Measurements from ENCODE around the gene ARL2BP. TPM values are rescaled to one million over a fixed set of nuclear protein-coding genes. Genes with fewer than 3 reads are reported as not detected.

Gene ARL2BP
- total and polyA plus RNA-seq, 2 of the 13 experiments (the other 11 are each of a cell fraction or from before 2014, with no cell fraction given), result 64.3 to 67.6 TPM

DNA sequence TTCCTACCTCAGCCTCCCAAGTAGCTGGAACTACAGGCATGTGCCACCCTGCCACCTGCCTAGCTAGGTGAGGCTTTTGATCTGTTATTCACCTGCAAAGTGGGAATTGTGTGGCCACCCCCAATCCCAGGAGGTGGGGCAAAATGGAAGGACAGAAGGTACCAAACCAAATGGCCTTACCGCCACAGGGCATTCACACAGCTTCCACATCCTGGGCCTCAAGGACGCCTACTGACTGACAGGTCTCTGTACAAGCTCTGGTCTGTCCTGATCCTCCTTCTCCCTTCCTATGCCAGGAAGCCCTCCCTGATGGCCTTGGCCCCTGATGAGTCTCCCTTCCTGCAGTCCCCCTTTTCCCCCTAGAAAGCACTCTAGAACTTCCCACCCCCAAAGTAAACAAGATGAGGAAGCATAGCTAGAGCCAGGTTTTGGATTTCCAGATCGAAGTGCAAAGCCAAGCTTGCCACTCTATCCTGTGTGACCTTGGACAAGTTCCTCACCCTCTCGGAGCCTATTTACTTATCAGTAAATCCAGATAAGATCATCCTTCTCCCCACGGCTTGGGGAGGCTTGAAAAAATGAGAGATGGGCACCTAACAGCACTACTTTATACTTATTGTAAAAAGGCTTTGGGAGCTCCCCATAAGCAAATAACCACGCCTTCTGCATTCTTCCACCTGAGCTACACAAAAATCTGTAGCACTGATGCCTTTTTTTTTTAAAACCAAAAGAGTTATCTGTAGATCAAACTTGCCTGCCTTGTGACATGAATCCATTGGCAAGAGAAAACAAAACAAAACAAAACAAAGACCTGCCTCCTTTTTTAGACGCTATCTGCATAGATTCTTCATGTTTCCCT, 35.0 kb downstream of the ARL2BP start:
- peak; percentile 79 for ATAC-seq
- no TSS peak for BruUV-seq (replicated peaks)
- peak; percentile 41; the same call in 1 of the 2 replicates for TF ChIP-seq ZNF629 (CRISPR knock-in tag; conservative IDR thresholded peaks at IDR 0.05)
- TF ChIP-seq ZNF605 (CRISPR knock-in tag; IDR thresholded peaks at IDR 0.05), result peak; percentile 98
- 0 out of 2 replicates have a peak, but pooled peaks have one; percentile 32 for TF ChIP-seq FOXK2 (IDR thresholded peaks at IDR 0.05)
- peak; percentile 73; the same call in 1 of the 2 replicates for TF ChIP-seq RFXAP (CRISPR knock-in tag; IDR thresholded peaks at IDR 0.05; ENCODE audit: borderline replicate concordance)
- TF ChIP-seq NONO (IDR thresholded peaks at IDR 0.05), result no peak
- TF ChIP-seq NONO (CRISPR knock-in tag; conservative IDR thresholded peaks at IDR 0.05), result peak; percentile 95
- TF ChIP-seq, protein P1, sequence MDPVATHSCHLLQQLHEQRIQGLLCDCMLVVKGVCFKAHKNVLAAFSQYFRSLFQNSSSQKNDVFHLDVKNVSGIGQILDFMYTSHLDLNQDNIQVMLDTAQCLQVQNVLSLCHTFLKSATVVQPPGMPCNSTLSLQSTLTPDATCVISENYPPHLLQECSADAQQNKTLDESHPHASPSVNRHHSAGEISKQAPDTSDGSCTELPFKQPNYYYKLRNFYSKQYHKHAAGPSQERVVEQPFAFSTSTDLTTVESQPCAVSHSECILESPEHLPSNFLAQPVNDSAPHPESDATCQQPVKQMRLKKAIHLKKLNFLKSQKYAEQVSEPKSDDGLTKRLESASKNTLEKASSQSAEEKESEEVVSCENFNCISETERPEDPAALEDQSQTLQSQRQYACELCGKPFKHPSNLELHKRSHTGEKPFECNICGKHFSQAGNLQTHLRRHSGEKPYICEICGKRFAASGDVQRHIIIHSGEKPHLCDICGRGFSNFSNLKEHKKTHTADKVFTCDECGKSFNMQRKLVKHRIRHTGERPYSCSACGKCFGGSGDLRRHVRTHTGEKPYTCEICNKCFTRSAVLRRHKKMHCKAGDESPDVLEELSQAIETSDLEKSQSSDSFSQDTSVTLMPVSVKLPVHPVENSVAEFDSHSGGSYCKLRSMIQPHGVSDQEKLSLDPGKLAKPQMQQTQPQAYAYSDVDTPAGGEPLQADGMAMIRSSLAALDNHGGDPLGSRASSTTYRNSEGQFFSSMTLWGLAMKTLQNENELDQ (CRISPR knock-in tag; IDR thresholded peaks at IDR 0.05; ENCODE audit: borderline replicate concordance), result peak; percentile 78; the same call in 1 of the 2 replicates
- TF ChIP-seq, protein P2, sequence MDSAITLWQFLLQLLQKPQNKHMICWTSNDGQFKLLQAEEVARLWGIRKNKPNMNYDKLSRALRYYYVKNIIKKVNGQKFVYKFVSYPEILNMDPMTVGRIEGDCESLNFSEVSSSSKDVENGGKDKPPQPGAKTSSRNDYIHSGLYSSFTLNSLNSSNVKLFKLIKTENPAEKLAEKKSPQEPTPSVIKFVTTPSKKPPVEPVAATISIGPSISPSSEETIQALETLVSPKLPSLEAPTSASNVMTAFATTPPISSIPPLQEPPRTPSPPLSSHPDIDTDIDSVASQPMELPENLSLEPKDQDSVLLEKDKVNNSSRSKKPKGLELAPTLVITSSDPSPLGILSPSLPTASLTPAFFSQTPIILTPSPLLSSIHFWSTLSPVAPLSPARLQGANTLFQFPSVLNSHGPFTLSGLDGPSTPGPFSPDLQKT (CRISPR knock-in tag; IDR thresholded peaks at IDR 0.05; ENCODE audit: borderline replicate concordance), result no peak
- TF ChIP-seq KDM4B (CRISPR knock-in tag; IDR thresholded peaks at IDR 0.05), result 0 out of 2 replicates have a peak, but pooled peaks have one; percentile 74
- peak; percentile 81 for TF ChIP-seq ZFX (CRISPR knock-in tag; IDR thresholded peaks at IDR 0.05; ENCODE audit: low read depth)
- TF ChIP-seq, protein P3, sequence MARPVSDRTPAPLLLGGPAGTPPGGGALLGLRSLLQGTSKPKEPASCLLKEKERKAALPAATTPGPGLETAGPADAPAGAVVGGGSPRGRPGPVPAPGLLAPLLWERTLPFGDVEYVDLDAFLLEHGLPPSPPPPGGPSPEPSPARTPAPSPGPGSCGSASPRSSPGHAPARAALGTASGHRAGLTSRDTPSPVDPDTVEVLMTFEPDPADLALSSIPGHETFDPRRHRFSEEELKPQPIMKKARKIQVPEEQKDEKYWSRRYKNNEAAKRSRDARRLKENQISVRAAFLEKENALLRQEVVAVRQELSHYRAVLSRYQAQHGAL (CRISPR knock-in tag; IDR thresholded peaks at IDR 0.05; ENCODE audit: not compliant biosample characterization), result no peak
- TF ChIP-seq GABPA (IDR thresholded peaks at IDR 0.05; ENCODE audit: low read depth, low read length), result no peak
- peak; percentile 74 for TF ChIP-seq GABPA (CRISPR knock-in tag; IDR thresholded peaks at IDR 0.05; ENCODE audit: low read depth)
- peak; percentile 84; the same call in 1 of the 2 replicates for TF ChIP-seq MED13 (CRISPR knock-in tag; IDR thresholded peaks at IDR 0.05)
- peak; percentile 92 for TF ChIP-seq ZNF614 (CRISPR knock-in tag; IDR thresholded peaks at IDR 0.05; ENCODE audit: borderline replicate concordance)
- peak; percentile 85; the same call in 1 of the 2 replicates for TF ChIP-seq NFKBIZ (CRISPR knock-in tag; IDR thresholded peaks at IDR 0.05)
- peak; percentile 69; the same call in 1 of the 2 replicates for TF ChIP-seq RFXANK (CRISPR knock-in tag; IDR thresholded peaks at IDR 0.05)
- TF ChIP-seq, protein P4, sequence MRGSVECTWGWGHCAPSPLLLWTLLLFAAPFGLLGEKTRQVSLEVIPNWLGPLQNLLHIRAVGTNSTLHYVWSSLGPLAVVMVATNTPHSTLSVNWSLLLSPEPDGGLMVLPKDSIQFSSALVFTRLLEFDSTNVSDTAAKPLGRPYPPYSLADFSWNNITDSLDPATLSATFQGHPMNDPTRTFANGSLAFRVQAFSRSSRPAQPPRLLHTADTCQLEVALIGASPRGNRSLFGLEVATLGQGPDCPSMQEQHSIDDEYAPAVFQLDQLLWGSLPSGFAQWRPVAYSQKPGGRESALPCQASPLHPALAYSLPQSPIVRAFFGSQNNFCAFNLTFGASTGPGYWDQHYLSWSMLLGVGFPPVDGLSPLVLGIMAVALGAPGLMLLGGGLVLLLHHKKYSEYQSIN (CRISPR knock-in tag; IDR thresholded peaks at IDR 0.05; ENCODE audit: borderline replicate concordance), result no peak

More for the DNA sequence above, 35.0 kb downstream of the ARL2BP start:
- Histone ChIP-seq H3K4me2 (ENCODE audit: low read depth, low read length) (peak overlapping the region; percentile 66), H3K4me3 (replicated peaks in 1 of 3; ENCODE audit: insufficient read depth in 1 of 3, low read depth in 2 of 3, low read length in 3 of 3) (peak overlapping the region in 1 of 3 experiments; percentile 32; a peak in 2 of 6 replicates), H3K79me2 (ENCODE audit: insufficient read depth, low read length) (peaks cover 63% of the 10 kb centered on the region), H3K27ac (ENCODE audit: extremely low read length, insufficient read depth, low read length) (peak overlapping the region; percentile 75), H3K4me1 (ENCODE audit: insufficient read depth, low read length) (peaks cover 94% of the 10 kb centered on the region), H3K9me3 (ENCODE audit: low read length) (no peaks in the 10 kb centered on the region), H3K36me3 (replicated peaks in 1 of 2; ENCODE audit: control insufficient read depth in 1 of 2, insufficient read depth in 2 of 2, low read length in 2 of 2) (peaks cover 0 to 5% of the 10 kb centered on the region in 2 experiments; a peak in 1 of 5 replicates), H3K27me3 (ENCODE audit: control insufficient read depth in 1 of 2, insufficient read depth in 2 of 2, low read length in 2 of 2) (no peaks in the 10 kb centered on the region; a peak in 1 of 5 replicates), H4K20me1 (ENCODE audit: insufficient read depth, low read length) (no peaks in the 10 kb centered on the region), H3K9ac (ENCODE audit: insufficient read depth, low read depth, low read length) (peak overlapping the region; percentile 43; the same call in 1 of the 2 replicates), H2AFZ (ENCODE audit: low read length) (no peak overlapping the region)
- POLR2A ChIA-PET, result interaction anchor here (0.7 to 3.7 kb wide), 19 partner anchors 10 to 200 kb away, joined by 3 to 23 read pairs (median 6); partner anchors contain the start of genes ARL2BP, CX3CL1, PSME3IP1 and RSPRY1
- in situ Hi-C loops (cut with HindIII; ENCODE audit: extremely low pct_ligation_motif_present, low pct_unique_long_range_greater_than_20kb), result loop anchor here (5.0 kb wide), 1 partner anchor 93 kb away; the partner anchor contains the start of genes PSME3IP1 and RSPRY1
- intact Hi-C loops (cut with micrococcal nuclease; ENCODE audit: unreplicated experiment), result loop anchor here (1.0 to 5.0 kb wide), 3 partner anchors 35 to 198 kb away; partner anchors contain the start of genes ARL2BP, PSME3IP1 and RSPRY1
- CTCF ChIA-PET (ENCODE audit: low intra/inter-chr PET ratio, low total read pairs), result interaction anchor here (0.6 kb wide), 1 partner anchor 25 kb away, joined by 3 read pairs; no protein-coding TSS in a partner anchor
- WGBS (ENCODE audit: low lambda C conversion rate), result 15% methylated on average over 7 of the region's 7 CpGs
- FAIRE-seq (peak; percentile 99), DNase-seq (ENCODE audit: low spot score) (peak; percentile 98)
